ENCODE measurements around the gene ID1.

- TF ChIP-seq CTCF (IDR thresholded peaks at IDR 0.05) (no peak), POLR2A (IDR thresholded peaks at IDR 0.05) (no peak), POLR2AphosphoS5 (IDR thresholded peaks at IDR 0.05) (no peak)
These were observed 28.3 kb upstream of the ID1 start for GRCh38 chr20:31576751-31577150.
